NCI-H2107 (cell line): Measurements from ENCODE around the gene GORAB.

Experiments used
- DNase-seq: peaks from one replicate; lab custom pipeline; 2025; lab: John Stamatoyannopoulos, UW

Gene GORAB

GRCh38 chr1:170592591-170593111 is 60.7 kb downstream of the GORAB start:
- no peak for DNase-seq

- no peak for DNase-seq
Measured at GRCh38 chr1:170593173-170594011, 61.4 kb downstream of the GORAB start.

- no peak for DNase-seq
Measured at GRCh38 chr1:170594066-170594626, 62.2 kb downstream of the GORAB start.

- no peak for DNase-seq
Measured at GRCh38 chr1:170596701-170597100, 64.7 kb downstream of the GORAB start.

- DNase-seq = no peak
Measured at GRCh38 chr1:170598618-170599017, 66.7 kb downstream of the GORAB start.

- DNase-seq = no peak
Measured at GRCh38 chr1:170599033-170599432, 67.1 kb downstream of the GORAB start.

- no peak for DNase-seq
Measured at GRCh38 chr1:170601866-170602265, 69.9 kb downstream of the GORAB start.
